Measurements from ENCODE around the gene RDH11.
"Not testable (repeated sequence)": the region's sequence is repeated elsewhere in the genome, so short reads cannot be mapped to it uniquely, and the experiment has no call there.

The RDH11 gene

GRCh38 chr14:67701492-67701891 is 5.9 kb upstream of the RDH11 start, which contains the start of gene RDH12:
RDH12 (plus strand) TSS chr14:67701886; CDS start chr14:67722643, 20,757 bp downstream.
- DNase-seq = not testable (repeated sequence)

DNA sequence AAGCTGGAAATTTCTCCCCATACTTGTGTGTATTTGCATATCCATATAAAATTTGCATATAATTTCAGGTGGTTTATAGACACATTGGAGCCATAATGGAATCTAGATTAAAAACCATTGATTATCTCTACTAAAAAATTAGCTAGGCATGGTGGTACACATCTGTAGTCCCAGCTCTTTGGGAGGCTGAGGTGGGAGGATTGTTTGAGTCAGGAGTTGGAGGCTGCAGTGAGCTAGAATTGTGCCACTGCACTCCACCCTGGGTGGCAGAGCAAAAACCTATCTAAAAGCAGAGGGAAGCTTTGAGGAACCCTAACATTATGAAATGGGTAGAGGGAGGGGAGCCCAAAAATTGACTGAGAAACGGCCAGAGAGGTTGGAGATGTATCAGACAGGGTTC is 2.6 kb upstream of the RDH11 start:
- no peak for DNase-seq

DNA sequence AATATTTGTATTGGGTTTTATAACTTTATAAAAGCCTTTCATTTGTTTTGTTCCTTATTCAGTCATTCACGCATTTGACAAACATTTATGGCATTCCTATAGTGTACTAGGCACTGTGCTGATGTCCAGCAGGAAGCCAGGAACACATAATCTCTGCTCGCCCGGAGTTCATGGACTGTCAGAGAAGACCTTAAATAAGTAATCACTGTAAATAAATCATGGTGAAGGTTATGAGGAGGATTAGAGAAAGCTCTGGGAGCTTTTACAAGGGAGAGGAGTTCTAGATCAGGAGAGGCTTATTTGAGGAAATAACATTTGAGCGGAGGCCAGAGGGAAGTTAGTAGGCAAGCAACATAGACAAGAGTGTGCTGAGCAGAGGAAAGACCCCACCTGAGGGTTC is 1.4 kb upstream of the RDH11 start:
- DNase-seq = no peak

- DNase-seq = peak; percentile 30
These were observed 672 bp downstream of the RDH11 start for GRCh38 chr14:67694791-67695393.

DNA sequence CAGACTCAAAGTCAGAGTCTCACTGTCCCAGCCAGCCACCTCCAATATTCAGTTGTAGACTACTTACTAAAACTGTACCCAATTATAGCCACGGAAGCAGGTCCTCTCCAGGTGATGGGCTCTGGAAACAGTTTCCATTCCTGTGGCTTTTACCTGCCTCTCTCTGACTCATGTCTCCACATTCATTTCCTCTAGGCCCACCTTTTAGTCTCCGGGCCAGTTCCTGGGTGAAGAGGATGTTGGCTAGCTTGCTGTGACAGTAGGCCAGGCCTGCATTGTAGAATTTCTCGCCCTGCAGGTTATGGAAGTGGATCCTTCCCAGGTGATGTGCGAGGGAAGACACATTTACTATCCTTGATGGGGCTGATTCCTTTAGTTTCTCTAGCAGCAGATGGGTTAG is 5.6 kb downstream of the RDH11 start:
- no peak for DNase-seq

DNA sequence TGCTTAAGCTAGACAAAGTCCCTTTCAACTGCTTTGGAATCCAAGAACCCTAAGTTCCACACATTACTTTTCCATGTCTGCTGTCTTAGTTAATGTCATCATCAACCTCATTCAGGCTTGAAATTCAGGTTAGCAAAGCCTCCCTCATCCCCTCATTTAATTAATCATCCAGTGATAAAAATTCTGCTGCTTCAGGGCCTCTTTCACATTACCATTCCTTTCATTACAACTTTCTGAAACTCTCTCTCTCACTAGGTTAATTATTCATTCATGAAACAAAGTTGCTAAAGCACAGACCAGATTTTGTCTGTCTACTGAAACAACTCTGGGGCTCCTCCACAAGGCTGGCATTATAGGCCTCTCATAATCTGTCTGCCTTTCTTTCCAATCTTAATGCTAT is 11.7 kb downstream of the RDH11 start:
- DNase-seq = no peak

GRCh38 chr14:67680941-67681340 is 14.6 kb downstream of the RDH11 start:
- no peak for DNase-seq

DNA sequence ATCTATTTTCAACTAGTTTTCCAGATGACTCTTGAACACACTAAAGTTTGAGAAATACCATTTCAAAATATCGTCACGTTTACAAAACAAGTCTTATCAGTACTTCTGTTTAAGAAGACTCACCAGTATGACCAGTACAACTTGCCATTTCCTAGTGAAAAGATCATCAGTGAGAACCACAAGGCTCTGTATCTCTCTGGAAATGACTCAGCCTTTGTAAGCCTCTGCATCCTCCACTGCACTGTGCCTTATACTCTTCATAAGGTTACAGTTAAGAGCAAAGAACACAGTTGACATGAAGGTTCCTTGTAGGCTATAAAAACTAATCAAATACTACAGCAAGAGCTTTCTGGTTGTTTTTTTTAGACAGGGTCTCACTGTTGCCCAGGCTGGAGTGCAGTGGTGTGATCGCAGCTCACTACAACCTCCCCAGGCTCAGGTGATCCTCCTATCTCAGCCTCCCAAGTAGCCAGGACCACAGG is 15.4 kb downstream of the RDH11 start:
- DNase-seq = no peak

- DNase-seq = no peak
These were observed 16.6 kb downstream of the RDH11 start for GRCh38 chr14:67679006-67679405.

DNA sequence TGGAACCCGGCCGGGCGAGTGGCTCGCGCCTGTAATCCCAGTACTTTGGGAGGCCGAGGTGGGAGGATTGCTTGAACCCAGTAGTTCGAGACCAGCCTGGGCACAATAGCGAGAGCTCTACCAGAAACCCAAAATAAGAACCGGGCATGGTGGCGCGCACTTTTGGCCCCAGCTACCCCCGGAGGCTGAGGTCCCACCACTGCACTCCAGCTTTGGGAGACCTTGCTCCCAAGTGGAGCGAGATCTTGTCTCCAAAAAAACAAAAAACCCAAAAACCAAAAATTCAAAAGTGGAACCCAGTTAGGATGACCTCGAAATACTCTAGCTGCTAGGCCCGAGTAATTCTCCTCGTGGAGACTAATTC is 20.4 kb downstream of the RDH11 start:
- no peak for DNase-seq

DNA sequence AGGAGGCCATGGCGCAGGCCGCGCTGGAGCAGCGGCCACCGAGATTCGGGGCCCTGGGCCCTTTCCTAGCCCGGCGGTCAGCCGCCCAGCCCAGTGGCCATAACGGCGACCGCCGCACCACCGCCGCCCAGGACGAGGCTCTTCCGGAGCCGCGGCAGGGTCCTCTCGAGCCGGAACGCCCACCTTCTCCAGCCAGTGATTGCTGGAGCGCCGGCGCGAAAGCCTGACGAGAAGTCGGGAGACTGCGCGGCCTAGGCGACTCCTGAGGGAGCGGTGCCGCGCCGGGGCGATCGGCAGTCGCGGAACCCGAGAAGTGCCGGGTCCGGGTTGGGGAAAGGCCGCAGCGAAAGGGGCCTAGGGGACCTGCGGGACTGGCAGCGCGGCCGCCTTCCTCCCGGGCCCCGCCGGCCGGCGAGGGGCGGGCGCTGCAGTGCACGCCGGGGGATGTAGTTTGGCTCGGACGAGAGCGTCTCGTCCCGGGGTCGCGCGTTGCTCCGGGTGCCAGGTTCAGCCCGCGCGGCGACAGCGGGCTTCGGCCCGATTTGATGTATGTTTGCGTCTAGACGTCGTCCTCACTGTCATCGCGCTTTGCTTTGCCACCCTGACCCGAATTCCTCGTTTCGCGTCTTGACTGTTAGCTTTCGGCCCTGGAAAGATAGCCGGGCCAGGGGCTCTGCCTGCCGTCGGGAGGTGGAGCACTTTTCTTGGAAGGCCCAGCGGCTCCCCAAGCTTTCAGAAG is 20.9 kb downstream of the RDH11 start, which contains the start of gene VTI1B:
VTI1B (minus strand) TSS at position 153 of the 739 bp plus-strand sequence; CDS start at position 10, 143 bp downstream.
- peak; percentile 4 for DNase-seq

GRCh38 chr14:67674139-67674479 is 21.5 kb downstream of the RDH11 start:
- no peak for DNase-seq

- no peak for DNase-seq
These were observed 22.1 kb downstream of the RDH11 start for GRCh38 chr14:67673451-67673850.

DNA sequence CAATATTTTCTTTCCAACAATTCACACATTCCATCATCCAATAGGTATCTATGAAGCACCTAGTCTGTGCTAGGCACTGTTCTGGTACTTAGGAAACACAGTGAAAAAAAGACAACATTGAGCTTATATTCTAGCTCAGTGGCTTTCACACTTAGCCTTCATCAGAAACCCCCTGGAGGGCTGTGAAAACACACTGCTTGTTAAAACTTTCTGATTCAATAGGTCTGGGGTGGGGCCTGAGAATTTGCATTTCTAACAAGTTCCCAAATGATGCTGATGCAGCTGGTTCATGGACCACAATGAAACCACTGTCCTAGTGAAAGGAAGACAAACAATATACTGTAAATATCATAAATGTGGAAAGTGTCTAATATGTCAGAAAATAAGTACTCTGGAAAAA is 27.0 kb downstream of the RDH11 start:
- DNase-seq = no peak

DNA sequence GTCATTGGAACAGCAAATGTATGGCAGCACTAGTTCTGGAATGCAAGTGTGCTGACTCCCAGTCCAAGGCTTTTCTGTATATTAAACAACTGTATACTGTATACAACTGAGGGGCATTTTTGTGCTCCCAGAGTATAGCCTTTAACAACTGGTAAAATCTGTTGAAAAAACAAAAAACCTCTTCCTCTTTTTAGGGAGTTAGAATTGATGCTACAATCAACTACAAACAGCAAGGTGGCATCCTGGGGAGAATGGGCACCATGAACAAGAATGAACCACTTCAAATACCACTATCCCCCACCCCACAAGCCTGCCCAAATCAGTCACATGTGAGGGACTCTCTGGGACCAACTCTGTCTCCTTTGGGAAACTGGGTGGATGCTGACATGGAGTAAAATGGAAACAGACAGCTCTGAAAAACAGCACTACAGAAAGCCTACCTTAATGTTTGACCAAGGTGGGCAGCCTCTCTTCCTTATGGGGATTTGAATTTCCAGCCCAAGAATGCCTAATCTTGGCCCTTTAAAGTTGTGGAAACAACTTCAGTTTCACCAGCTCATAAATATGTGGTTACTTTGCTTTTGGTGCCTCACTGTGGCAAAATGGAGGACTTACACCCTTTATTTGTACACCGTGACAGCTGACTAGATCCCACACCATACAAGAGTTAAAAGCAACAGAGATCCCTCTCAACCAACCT is 28.7 kb downstream of the RDH11 start:
- peak; percentile 8 for DNase-seq

DNA sequence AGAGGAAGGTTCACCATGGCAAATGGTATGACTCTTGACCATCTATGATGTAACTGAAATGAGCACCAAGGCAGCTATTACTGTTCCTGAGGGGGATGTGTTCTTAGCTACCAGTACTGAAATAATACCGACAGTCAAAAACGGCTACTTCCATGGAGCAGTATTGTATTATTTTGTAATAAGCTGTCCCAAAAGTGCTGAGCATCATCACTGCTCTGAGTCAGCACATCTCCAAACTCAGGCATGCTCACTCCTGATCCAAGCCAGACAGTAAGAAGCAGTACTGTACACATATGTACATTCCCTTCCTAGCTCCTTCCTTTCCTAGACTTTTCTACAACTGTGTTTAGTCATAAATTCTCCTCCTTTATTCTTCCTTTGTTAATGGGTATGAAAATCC is 29.7 kb downstream of the RDH11 start:
- DNase-seq = no peak

DNA sequence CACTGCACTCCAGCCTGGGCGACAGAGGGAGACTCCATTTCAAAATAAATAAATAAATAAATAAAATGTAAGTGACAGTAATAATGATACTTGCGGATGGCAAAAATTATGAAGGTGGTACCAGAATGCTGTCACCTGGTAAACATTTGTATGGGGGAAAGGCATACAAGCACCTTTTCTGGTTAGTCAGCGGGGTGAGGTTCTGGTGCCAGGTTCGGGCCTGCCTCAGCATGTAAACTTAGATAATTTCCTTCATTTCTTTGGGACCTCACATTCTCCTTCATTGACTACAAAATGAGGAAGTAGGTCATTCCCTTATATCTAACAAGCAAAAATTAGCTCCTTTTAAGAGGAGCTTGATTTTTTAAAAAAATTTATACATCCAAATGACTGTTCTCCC is 31.9 kb downstream of the RDH11 start:
- DNase-seq = no peak

- no peak for DNase-seq
These were observed 41.8 kb downstream of the RDH11 start for GRCh38 chr14:67653651-67654280.

- DNase-seq = no peak
These were observed 43.4 kb downstream of the RDH11 start for GRCh38 chr14:67652189-67652588.

- no peak for DNase-seq
These were observed 44.9 kb downstream of the RDH11 start for GRCh38 chr14:67650694-67651093.

GRCh38 chr14:67650151-67650550 is 45.4 kb downstream of the RDH11 start:
- no peak for DNase-seq

GRCh38 chr14:67646131-67646530 is 49.4 kb downstream of the RDH11 start:
- DNase-seq = no peak

DNA sequence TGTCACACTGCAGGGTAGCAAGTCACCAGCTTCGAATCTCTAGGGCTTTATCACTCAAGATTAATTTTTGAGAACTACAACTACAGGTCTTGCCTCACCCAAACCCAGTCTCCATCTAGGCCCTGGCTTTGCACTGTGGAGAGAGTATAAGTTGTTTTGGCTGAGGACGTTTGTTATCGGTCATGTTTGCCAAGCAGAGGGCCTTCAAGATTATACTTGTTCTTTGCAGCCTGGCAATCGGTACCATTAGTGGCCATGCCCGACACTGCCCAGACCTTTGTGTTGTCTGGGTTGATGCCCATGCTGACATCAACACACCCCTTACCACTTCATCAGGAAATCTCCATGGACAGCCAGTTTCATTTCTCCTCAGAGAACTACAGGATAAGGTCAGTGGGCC is 50.1 kb downstream of the RDH11 start:
- no peak for DNase-seq

DNA sequence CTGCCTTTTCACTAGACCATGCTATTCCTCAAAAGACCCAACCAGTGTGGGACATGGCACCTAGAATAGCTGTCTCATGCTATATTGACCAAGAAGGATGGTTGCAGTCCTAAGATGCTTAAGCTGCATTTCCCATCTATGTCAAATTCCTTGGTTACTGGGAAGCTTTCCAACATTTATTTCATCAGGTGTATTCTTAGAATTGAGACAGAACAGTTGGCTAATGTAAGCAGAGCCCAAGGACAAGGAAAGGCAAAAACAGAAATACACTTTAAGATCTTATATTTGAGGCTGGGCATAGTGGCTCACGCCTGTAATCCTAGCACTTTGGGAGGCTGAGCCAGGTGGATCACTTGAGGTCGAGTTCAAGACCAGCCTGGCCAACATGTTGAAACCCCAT is 51.1 kb downstream of the RDH11 start:
- no peak for DNase-seq
